IMR-90 (cell line): ENCODE measurements around the gene CA11. TPM values are rescaled to one million over a fixed set of nuclear protein-coding genes. Genes with fewer than 3 reads are reported as not detected.

Experiments used
- ATAC-seq: fragments of 200-7000 bp; cut with Tn5 transposase; 2 replicates; pipeline ENCODE4 v1.9.1; 2020; ENCODE audit warnings: low read depth, mild to moderate bottlenecking, moderate library complexity
- BruUV-seq: library from RNA; stranded (reverse); fragments of 400-500 nt; replicated peaks from 2 replicates; lab custom pipeline; 2021; lab: Mats Ljungman, UMichigan
- CTCF ChIA-PET: fragments of 300-600 bp; formaldehyde crosslinking; extraction: SDS; loops from one replicate; lab custom pipeline; 2021; ENCODE audit warnings: antibody characterized with exemption; lab: Yijun Ruan, JAX
- POLR2A ChIA-PET: fragments of 300-600 bp; sonication (Branson Sonifier 250); formaldehyde crosslinking; loops from one replicate; lab custom pipeline; 2022; ENCODE audit warnings: antibody characterized with exemption; ENCODE audit not compliant: unreplicated experiment; lab: Charles Lee
- DNase-seq: peaks from one replicate; pipeline ENCODE4 v3.0.0; 2013
- H2AFZ ChIP-seq: replicated peaks from 2 replicates; pipeline ENCODE3; 2013; ENCODE audit warnings: low read length, mild to moderate bottlenecking; ENCODE audit not compliant: poor library complexity
- H2AK5ac ChIP-seq: 2 replicates; pipeline ENCODE4 v1.6.1; 2013; ENCODE audit warnings: low read depth, low read length, inconsistent platforms
- H2AK9ac ChIP-seq: replicated peaks from 2 replicates; pipeline ENCODE3; 2013; ENCODE audit warnings: mild to moderate bottlenecking, low read depth, low read length, moderate library complexity; ENCODE audit not compliant: poor library complexity
- H2BK120ac ChIP-seq: 2 replicates; pipeline ENCODE4 v1.6.1; 2013; ENCODE audit warnings: low read depth, low read length, inconsistent platforms
- H2BK15ac ChIP-seq: 3 replicates; pipeline ENCODE4 v1.6.1; 2013; ENCODE audit warnings: low read depth, low read length, inconsistent platforms
- H2BK20ac ChIP-seq: 2 replicates; pipeline ENCODE4 v1.6.1; 2013; ENCODE audit warnings: low read depth, mild to moderate bottlenecking, inconsistent platforms, low read length, moderate library complexity
- H2BK5ac ChIP-seq: 2 replicates; pipeline ENCODE4 v1.6.1; 2013; ENCODE audit warnings: mild to moderate bottlenecking, low read depth, low read length, inconsistent platforms; ENCODE audit not compliant: poor library complexity, severe bottlenecking
- H3K14ac ChIP-seq: replicated peaks from 2 replicates; pipeline ENCODE4 v1.6.1; 2013; ENCODE audit warnings: low read depth, low read length, inconsistent platforms
- H3K18ac ChIP-seq: 2 replicates; pipeline ENCODE4 v1.6.1; 2013; ENCODE audit warnings: low read depth, low read length, control low read depth
- H3K23ac ChIP-seq: 2 replicates; pipeline ENCODE4 v1.6.1; 2013; ENCODE audit warnings: low read depth, low read length, inconsistent platforms
- H3K27ac ChIP-seq: 2 replicates; pipeline ENCODE4 v1.5.1; 2013; ENCODE audit warnings: mild to moderate bottlenecking, control low read depth, low read length; ENCODE audit not compliant: insufficient read depth
- H3K27me3 ChIP-seq: 2 replicates; pipeline ENCODE4 v1.6.1; 2013; ENCODE audit warnings: low read length; ENCODE audit not compliant: control insufficient read depth, insufficient read depth
- H3K36me3 ChIP-seq: 2 replicates; pipeline ENCODE4 v1.6.1; 2013; ENCODE audit warnings: low read length, mixed read lengths; ENCODE audit not compliant: control insufficient read depth, insufficient read depth
- H3K4ac ChIP-seq: 2 replicates; pipeline ENCODE4 v1.6.1; 2013; ENCODE audit warnings: low read depth, low read length, inconsistent platforms
- H3K4me1 ChIP-seq: 2 replicates; pipeline ENCODE4 v1.6.1; 2013; ENCODE audit warnings: low read length, mixed read lengths; ENCODE audit not compliant: control insufficient read depth, insufficient read depth
- H3K4me2 ChIP-seq: 2 replicates; pipeline ENCODE4 v1.6.1; 2013; ENCODE audit warnings: low read depth, mild to moderate bottlenecking, control low read depth, low read length, moderate library complexity
- H3K4me3 ChIP-seq: 2 replicates; pipeline ENCODE4 v1.5.1; 2013; ENCODE audit warnings: low read depth, mild to moderate bottlenecking, control low read depth, low read length, moderate library complexity; ENCODE audit not compliant: insufficient read depth
- H3K56ac ChIP-seq: 2 replicates; pipeline ENCODE4 v1.6.1; 2013; ENCODE audit warnings: low read length, inconsistent platforms; ENCODE audit not compliant: insufficient read depth; ENCODE audit errors: extremely low read depth
- H3K79me1 ChIP-seq, 2 experiments: 2 replicates each; pipeline ENCODE4 v1.6.1; 2013; ENCODE audit warnings: low read length in 2 of 2, inconsistent platforms in 1 of 2, low read depth in 1 of 2
- H3K9ac ChIP-seq: 2 replicates; pipeline ENCODE4 v1.6.1; 2013; ENCODE audit warnings: low read depth, low read length, control low read depth
- H3K9me1 ChIP-seq: 2 replicates; pipeline ENCODE4 v1.6.1; 2013; ENCODE audit warnings: low read length, inconsistent platforms; ENCODE audit not compliant: insufficient read depth
- H3K9me3 ChIP-seq: 2 replicates; pipeline ENCODE4 v1.6.1; 2013; ENCODE audit warnings: low read length; ENCODE audit not compliant: control insufficient read depth, insufficient read depth
- H4K20me1 ChIP-seq: 2 replicates; pipeline ENCODE4 v1.6.1; 2013; ENCODE audit warnings: low read length, inconsistent platforms; ENCODE audit not compliant: insufficient read depth
- H4K5ac ChIP-seq: 2 replicates; pipeline ENCODE4 v1.6.1; 2013; ENCODE audit warnings: mild to moderate bottlenecking, low read depth, low read length, control low read depth
- H4K8ac ChIP-seq, 2 experiments: 2 replicates each; pipeline ENCODE4 v1.6.1; 2013; ENCODE audit warnings: low read depth in 2 of 2, low read length in 2 of 2, control low read depth in 1 of 2, inconsistent platforms in 1 of 2
- H4K91ac ChIP-seq: 2 replicates; pipeline ENCODE4 v1.6.1; 2013; ENCODE audit warnings: low read depth, low read length, inconsistent platforms; ENCODE audit not compliant: insufficient read depth
- BHLHE40 ChIP-seq: fragments of 150-350 bp; IDR thresholded peaks from 2 replicates; pipeline ENCODE4 v1.6.1; 2016; ENCODE audit warnings: mild to moderate bottlenecking, low read depth, low read length
- CEBPB ChIP-seq: IDR thresholded peaks from 2 replicates; pipeline ENCODE4 v1.6.1; 2012; ENCODE audit warnings: low read depth, low read length, improper control_type of control experiment
- CHD1 ChIP-seq: IDR thresholded peaks from 2 replicates; pipeline ENCODE4 v1.6.1; 2012; ENCODE audit warnings: low read depth, low read length, improper control_type of control experiment
- CTCF ChIP-seq: conservative IDR thresholded peaks from 2 replicates; pipeline ENCODE4 v1.5.1; 2012; ENCODE audit warnings: mild to moderate bottlenecking, low read depth, low read length, improper control_type of control experiment
- ELK1 ChIP-seq: fragments of 150-350 bp; IDR thresholded peaks from 2 replicates; pipeline ENCODE4 v1.6.1; 2016; ENCODE audit warnings: low read depth, mild to moderate bottlenecking, low read length, moderate library complexity, borderline replicate concordance
- FOS ChIP-seq: fragments of 150-350 bp; IDR thresholded peaks from 2 replicates; pipeline ENCODE4 v1.6.1; 2016; ENCODE audit warnings: low read depth, low read length
- MAFK ChIP-seq: IDR thresholded peaks from 2 replicates; pipeline ENCODE4 v1.6.1; 2012; ENCODE audit warnings: low read depth, low read length, improper control_type of control experiment
- MAZ ChIP-seq: IDR thresholded peaks from 2 replicates; pipeline ENCODE4 v1.6.1; 2012; ENCODE audit warnings: low read depth, mild to moderate bottlenecking, low read length, improper control_type of control experiment, moderate library complexity, borderline replicate concordance
- MXI1 ChIP-seq: IDR thresholded peaks from 2 replicates; pipeline ENCODE4 v1.6.1; 2012; ENCODE audit warnings: low read depth, mild to moderate bottlenecking, low read length, moderate library complexity, borderline replicate concordance
- NFE2L2 ChIP-seq: fragments of 150-350 bp; IDR thresholded peaks from 2 replicates; pipeline ENCODE4 v1.6.1; 2016; ENCODE audit warnings: low read depth, mild to moderate bottlenecking, low read length
- POLR2A ChIP-seq: IDR thresholded peaks from 2 replicates; pipeline ENCODE4 v1.6.1; 2012; ENCODE audit warnings: mild to moderate bottlenecking, low read depth, low read length
- RAD21 ChIP-seq: IDR thresholded peaks from 2 replicates; pipeline ENCODE4 v1.6.1; 2012; ENCODE audit warnings: low read length, improper control_type of control experiment
- RCOR1 ChIP-seq: IDR thresholded peaks from 2 replicates; pipeline ENCODE4 v1.6.1; 2012; ENCODE audit warnings: mild to moderate bottlenecking, low read length, improper control_type of control experiment; ENCODE audit not compliant: insufficient replicate concordance
- RFX5 ChIP-seq: IDR thresholded peaks from 2 replicates; pipeline ENCODE4 v1.8.0; 2012; ENCODE audit warnings: low read depth, mild to moderate bottlenecking, low read length, moderate library complexity
- SMC3 ChIP-seq: fragments of 150-350 bp; IDR thresholded peaks from 2 replicates; pipeline ENCODE4 v1.6.1; 2016; ENCODE audit warnings: low read depth, mild to moderate bottlenecking, antibody characterized with exemption, low read length, moderate library complexity
- USF2 ChIP-seq: fragments of 150-350 bp; IDR thresholded peaks from 2 replicates; pipeline ENCODE4 v1.6.1; 2017; ENCODE audit warnings: mild to moderate bottlenecking, antibody characterized with exemption, low read length, low read depth
- WGBS, 2 experiments: methylation state at CpG; one replicate each; pipeline versions ENCODE4 v1.1.5 to v1.1.7; 2013; ENCODE audit warnings: missing lambda C conversion rate in 2 of 2; ENCODE audit not compliant: insufficient read length in 1 of 2; ENCODE audit errors: extremely low coverage in 2 of 2; 5-methylcytosine and 5-hydroxymethylcytosine counted together
- dilution Hi-C: fragments of 300-500 bp; cut with HindIII; formaldehyde crosslinking; loops from one replicate; pipeline ENCODE4 v1.14.3; 2018; ENCODE audit warnings: low sequenced_read_pairs; ENCODE audit not compliant: unreplicated experiment
- in situ Hi-C: fragments of 300-500 bp; cut with MboI; formaldehyde crosslinking; loops from 3 replicates; pipeline ENCODE4 v1.14.3; 2019; ENCODE audit warnings: low sequenced_read_pairs, inconsistent platforms, mixed read lengths
- intact Hi-C: fragments of 100-400 bp; cut with micrococcal nuclease; formaldehyde crosslinking; loops from 2 replicates; pipeline ENCODE4 v1.10.0; 2022
- polyA plus RNA-seq, 3 experiments: library from polyadenylated mRNA; depleted of rRNA; stranded (reverse); fragments of >200 nt; gene quantifications; 2 replicates each; pipeline ENCODE4 v1.2.3, GENCODE V29; 2012; ENCODE audit warnings: low replicate concordance in 1 of 3
- total RNA-seq: library from RNA; depleted of rRNA; stranded (reverse); fragments of >200 nt; gene quantifications from 2 replicates; pipeline ENCODE4 v1.2.3, GENCODE V29; 2012

Gene CA11
- total and polyA plus RNA-seq, 2 of the 4 experiments (the other 2 are of a cell fraction): 1.3 to 2.9 TPM

GRCh38 chr19:48686088-48686487 lies 40.1 kb upstream of the CA11 start:
- no peak overlapping the region for H2BK120ac ChIP-seq
- H3K14ac ChIP-seq: no peak overlapping the region
- H3K4me2 ChIP-seq: no peak overlapping the region
- no TSS peak for BruUV-seq
- no peaks in the 10 kb centered on the region for H3K4me1 ChIP-seq
- no peak overlapping the region for H4K8ac ChIP-seq
- DNase-seq (no peak), ATAC-seq (no peak)
- H4K91ac ChIP-seq: no peak overlapping the region
- TF ChIP-seq SMC3 (no peak), RFX5 (no peak), FOS (no peak), CEBPB (no peak), POLR2A (no peak), ELK1 (no peak), MAZ (no peak), CHD1 (no peak), USF2 (no peak), CTCF (no peak), RCOR1 (no peak), MXI1 (no peak), MAFK (no peak), BHLHE40 (no peak), NFE2L2 (no peak), RAD21 (no peak)
- H3K9me3 ChIP-seq: no peaks in the 10 kb centered on the region
- peaks cover 8% of the 10 kb centered on the region for H3K27me3 ChIP-seq
- H2AK9ac ChIP-seq: no peak overlapping the region
- ChIA-PET POLR2A (no interaction called here), CTCF (no interaction called here)
- no peak overlapping the region for H3K4ac ChIP-seq
- no peak overlapping the region for H3K27ac ChIP-seq
- no peak overlapping the region for H3K23ac ChIP-seq
- no peak overlapping the region for H3K4me3 ChIP-seq
- no peak overlapping the region for H2AK5ac ChIP-seq
- H4K5ac ChIP-seq: no peak overlapping the region
- intact Hi-C loops (no loop called here), in situ Hi-C loops (no loop called here), dilution Hi-C loops (no loop called here)
- 0 out of 2 replicates have a peak, but pooled peaks cover under 1% of the 10 kb centered on the region for H4K20me1 ChIP-seq
- no peak overlapping the region for H3K18ac ChIP-seq
- H2BK5ac ChIP-seq: no peak overlapping the region
- H3K9ac ChIP-seq: no peak overlapping the region
- WGBS, 2 experiments: no CpG with 5 or more reads among the region's 3 CpGs
- no peak overlapping the region for H2BK20ac ChIP-seq
- H3K9me1 ChIP-seq: peaks cover 2% of the 10 kb centered on the region; the same call in 1 of the 2 replicates
- no peak overlapping the region for H2AFZ ChIP-seq
- H3K56ac ChIP-seq: no peak overlapping the region
- H3K79me1 ChIP-seq: no peaks in the 10 kb centered on the region
- no peak overlapping the region for H2BK15ac ChIP-seq
- no peaks in the 10 kb centered on the region for H3K36me3 ChIP-seq
